GM21528 (cell line): ENCODE results near the gene CYB561D1.

Source experiments
- ATAC-seq: cut with Tn5 transposase; IDR thresholded peaks from one replicate; pipeline ENCODE4 v1.9.1; 2021; ENCODE audit warnings: mild to moderate bottlenecking, moderate library complexity; ENCODE audit not compliant: unreplicated experiment, low FRiP score

CYB561D1 gene

DNA sequence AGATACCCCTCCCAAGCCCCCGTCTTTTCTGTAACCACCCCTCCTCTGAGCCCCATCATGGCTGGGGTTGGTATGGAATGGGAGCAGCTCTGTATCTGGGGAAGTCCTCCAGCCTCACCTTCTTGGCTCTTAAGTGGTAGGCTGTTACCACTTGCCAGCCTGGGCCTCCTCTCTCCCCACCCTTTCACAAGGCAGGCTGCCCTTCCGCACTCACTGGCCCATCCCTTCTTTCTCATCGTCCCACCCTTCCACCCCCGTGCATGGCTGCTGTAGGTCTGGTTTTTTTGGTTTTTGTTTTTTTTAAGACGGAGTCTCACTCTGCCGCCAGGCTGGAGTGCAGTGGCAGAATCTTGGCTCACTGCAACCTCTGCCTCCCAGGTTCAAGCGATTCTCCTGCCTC lies 5.2 kb downstream of the CYB561D1 start:
- no peak for ATAC-seq

DNA sequence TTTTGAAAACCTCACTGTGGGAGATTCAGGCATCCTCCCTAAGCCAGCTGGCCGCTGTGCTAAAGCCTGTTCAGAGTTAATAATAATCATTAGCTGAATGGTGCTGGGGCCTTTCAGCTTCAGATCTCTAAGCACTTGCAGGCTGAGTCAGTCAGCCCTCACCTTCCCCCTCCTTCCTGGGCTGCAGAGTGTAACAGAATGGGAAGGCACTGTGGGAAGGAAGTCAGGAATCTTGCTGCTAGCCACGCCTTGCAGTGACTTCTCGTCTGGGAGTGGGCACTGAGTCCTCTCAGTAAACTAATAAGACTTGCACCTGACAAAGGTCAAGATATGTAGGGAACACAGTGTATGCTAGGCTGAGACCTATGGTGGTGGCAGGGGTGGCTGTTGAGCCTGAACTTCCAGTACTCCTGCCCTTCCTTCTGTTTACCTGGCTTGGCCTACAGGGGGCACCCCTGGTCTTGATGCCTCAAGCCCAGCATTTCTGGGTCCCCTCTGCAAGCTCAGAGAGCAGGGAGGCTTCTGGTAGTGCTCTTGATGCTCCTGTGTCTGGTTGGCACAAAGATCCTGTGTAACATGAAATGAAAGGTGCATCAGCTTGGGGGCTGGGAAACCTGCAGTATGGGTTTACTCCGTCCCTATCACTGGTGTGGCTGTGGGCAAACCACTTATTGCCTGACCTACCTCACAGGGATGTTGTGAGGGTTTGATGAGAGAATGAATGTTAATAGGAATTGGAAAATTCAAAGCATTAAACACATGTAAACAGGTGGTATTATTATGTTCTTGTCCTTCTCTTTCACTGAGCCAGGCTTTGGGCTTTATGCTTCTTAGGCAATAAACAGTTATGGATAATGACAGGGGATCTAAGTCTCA lies 6.0 kb downstream of the CYB561D1 start:
- no peak for ATAC-seq

DNA sequence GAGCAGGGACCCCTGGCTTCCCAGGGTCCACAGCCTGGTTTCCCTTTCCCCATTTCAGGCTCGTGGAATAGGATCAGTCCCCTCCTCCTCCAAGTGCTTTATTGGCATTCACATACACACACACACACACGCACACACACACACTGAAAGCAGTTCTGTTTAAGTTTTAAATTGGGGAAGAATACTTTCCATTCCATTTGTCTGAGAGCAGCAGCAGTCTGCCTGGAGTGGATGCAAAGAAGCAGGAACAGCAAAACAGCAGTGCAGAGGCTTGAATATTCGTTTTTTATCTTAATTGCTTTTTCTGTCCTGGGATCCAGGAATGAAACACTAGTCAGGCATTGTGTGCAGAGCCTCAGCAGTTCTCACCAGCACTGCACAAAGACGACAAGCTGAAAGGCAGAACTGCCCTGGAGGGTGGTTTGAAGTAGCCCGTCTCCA lies 7.1 kb downstream of the CYB561D1 start:
- no peak for ATAC-seq

DNA sequence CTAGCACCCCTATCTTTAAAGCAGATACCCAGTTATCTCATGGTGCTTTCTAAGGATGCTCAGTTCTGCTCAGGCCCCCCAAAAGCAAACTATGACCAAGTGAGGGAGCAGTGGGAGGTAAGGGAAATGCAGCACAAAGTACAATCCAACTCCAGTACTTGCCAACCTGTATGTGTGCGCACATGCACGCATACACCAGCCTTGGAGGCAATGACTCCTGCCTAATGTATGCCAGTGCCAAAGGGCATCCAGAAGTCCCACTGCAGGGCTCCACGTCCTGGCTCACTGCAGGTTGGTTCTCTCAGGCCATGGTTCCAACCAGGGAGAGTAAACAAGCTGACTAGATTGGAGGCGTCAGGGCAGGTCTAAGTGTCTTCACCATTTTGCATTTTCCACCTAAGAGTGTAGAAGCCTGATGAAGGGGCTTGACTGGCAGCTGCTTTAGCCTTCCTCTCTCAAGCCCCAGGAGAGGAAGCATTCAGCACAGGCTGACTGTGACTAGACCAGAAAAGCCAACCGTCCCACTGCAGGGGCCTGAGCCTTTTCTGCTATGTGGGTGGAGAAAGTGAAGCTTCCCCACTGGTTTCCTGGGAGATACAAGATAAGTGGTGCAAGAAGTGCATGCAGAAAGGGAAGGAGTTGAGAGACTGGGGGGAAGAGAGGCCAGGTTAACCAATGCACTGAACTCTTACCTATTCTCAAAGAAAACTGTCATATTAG lies 7.9 kb downstream of the CYB561D1 start:
- ATAC-seq: no peak

DNA sequence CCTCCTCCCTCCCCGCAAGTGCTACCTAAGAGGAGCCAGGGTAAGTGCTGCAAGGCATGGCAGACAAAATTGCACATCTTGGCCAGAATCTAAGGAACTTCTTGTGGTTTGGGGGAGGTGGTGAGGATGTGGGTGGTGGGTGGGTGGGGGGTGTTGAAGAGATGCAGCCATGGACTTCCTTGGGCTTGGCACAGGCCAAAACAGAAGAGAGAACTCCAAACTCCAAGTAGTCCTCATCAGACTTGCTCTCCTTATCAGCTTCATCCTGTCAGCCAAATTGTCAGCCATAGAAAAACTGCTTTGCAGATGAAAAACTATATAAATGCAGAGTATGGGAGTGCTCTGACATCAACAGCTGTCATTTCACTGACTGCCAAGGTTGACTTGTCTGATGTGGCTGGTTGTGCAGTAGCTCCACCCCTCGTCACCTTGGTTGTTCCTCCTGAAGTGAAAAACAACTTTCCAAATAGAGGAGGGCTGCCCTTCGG lies 8.5 kb downstream of the CYB561D1 start:
- no peak for ATAC-seq

DNA sequence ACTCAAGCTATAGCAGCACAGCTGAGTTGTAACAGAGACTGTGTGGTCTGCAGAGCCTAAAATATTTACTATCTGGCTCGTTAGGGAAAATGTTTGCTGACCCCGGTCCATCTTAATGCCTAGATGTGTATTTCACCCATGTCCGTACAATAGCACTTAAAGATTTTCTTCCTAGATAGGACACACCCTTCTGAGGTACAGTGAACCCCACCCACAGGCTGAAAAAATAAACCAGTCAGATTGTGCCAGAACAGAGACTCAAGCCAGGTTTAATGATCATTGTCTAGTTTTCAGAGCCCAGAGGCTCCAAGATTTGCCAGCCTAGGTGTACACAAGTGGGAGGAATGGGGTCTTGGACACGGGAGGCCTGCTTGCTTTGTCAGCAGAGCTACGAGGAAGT lies 10.0 kb downstream of the CYB561D1 start:
- ATAC-seq: no peak

DNA sequence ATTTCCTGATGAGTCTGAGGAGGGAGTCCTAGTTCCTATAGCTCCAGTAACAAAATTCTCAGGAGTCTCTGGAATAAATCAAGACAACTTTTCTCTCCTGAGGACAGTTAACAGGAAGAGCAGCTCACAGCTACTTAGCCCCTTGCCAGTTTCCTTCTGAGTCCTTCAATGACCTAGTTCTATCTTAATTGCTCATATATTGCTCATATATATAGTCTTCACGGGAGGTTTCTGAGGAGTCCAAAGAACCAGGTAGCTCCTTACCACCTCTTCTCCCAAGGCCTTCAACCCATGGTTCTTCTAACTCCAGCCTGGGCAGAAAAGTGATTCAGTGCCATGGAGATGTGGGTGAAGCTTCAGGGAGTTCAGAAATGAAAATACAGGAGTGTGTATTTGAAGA lies 11.1 kb downstream of the CYB561D1 start:
- ATAC-seq: no peak

DNA sequence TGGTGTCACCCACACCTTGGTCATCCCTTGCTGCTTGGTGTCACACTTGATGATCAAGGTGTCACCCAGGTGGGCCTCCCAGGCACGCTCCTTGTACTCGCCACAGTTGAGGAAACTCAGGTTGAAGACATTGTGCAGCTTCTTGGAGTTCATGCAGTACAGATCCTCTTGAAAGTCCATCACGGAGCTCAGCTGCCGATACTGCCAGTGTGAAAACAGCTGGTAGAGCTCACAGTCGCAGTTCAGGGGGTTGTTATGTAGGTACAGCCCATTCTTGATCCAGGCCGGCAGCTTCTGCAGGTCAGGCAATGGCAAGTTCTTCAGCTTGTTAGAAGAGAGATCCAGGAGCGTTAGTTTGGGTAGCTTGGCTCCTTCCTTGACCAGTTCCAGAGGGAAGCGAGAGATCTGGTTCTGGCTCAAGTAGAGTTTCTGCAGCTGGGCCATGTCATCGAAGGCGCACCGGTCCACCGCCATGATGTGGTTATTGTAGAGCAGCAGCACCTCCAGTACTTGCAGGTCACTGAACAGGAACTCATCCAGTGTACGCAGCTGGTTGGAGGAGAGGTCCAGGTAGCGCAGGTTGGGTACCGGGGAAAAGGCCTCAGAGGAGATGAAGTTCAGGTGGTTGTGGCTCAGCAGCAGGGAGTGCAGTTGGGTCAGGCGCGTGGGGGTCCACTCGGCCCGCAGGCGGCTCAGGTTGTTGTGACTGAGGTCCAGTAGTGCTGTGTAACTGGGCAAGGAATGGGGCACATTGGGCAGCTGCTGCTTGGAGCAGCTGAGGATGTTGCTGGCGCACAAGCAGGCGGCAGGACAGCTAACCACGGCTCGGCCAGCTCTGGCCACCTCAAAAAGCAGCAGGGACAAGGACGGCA lies 14.3 kb downstream of the CYB561D1 start:
- ATAC-seq: no peak

DNA sequence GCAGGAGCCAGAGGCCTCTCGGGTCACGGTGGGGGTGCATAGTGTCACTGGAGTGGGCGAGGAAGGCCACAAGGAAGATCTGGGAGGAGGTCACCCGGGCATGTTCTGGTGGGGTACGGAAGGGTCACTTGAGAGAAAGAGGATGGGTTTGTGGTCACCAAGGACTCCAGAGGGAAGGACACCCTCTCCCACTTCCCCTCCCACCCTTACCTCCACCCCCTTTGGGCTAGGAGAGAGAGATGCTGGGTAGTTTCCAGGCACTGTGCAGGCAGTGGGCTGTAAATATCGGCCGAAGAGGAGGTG lies 14.9 kb downstream of the CYB561D1 start:
- no peak for ATAC-seq

DNA sequence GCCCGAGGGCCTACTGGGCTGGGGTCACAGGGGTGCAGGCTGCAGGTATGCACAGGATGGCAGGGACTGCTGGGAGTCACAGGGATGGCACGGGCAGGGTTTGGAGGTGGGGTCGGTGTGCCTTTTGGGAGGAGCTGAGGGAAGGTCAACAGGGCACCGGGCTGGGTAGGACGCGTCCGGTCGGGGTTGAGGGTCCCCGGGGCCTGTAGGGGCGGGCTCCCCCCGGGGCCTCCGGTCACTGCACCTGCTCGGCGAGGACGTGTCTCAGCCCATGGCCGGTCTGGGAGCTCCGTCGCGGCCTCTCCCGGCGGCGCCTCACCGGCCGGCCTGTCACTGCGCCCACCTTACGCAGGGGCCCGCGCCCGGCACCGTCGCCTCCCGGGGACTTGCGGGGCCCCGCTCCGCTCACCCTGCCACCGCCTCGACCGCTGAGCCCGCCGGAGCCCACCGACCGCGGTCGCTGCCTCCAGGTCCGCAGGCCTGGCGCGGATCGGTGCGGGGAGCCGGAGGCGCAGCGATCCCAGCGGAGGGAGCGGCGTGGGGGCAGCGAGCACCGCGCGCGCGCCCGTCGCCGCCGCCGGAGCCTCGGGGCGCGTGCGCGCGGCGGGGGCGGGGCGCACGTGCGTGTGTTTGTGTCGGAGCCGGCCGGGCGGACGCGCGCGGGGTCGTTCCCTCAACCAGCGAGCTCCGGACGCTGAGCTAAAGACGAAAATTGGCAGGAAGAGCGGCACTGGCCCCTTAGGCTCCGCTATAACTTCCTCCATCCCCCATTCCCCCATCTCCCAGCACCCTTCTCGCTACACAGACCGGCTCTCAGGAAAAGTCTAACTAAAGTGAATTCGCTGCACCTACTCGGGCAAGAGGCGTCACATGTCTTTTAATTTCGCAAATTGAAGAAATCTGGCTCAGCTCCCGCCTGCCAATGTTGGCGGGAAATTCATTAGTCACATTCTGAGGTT lies 15.6 kb downstream of the CYB561D1 start, which contains the start of gene AMIGO1:
AMIGO1 (minus strand) TSS at position 552 of the 959 bp plus-strand sequence. CDS start 815 bp downstream, outside the sequence.
- ATAC-seq: no peak

DNA sequence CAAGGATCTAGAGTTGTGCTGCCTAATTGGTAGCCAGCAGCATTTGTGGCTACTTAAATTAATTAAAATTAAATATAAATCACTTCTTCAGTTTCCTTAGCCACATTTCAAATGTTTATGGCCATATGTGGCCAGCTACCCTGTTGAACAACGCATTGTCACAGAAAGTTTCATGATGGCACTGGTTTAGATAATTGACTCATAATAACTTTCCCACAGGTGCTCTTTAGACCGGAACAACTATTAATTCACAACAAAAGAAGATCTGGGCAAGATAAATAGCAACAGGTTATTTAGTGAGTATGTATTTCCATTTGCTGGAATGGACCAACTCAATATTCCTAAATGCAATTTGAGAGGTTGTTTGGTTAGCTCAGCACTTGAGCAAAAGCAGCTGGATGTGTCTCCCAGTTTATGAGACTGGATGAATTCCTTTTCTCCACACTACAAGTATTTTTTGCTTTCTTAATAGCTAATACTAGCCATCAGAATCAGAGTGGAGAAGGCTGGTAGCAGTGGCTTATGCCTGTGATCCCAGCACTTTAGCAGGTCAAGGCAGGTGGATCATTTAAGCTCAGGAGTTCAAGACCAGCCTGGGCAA lies 19.3 kb downstream of the CYB561D1 start:
- no peak for ATAC-seq

DNA sequence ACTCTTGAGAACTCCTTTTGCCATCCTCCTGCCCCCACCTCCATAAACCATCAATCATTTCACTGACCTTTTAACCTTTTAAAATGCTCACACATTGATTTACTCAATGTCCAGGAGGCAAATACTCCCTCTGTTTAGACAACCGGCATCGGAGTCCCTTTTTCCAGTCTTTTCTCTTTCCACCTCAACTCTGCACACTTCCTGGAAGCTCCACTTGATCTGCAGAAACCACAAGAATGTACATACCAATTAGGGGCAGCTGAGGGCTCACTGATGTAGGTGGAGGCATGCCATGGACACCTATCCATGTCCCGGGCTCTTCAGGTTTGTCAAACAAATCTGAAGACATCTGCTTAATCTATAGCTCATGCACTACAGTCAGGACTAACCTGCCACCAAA lies 21.0 kb downstream of the CYB561D1 start:
- ATAC-seq: no peak

DNA sequence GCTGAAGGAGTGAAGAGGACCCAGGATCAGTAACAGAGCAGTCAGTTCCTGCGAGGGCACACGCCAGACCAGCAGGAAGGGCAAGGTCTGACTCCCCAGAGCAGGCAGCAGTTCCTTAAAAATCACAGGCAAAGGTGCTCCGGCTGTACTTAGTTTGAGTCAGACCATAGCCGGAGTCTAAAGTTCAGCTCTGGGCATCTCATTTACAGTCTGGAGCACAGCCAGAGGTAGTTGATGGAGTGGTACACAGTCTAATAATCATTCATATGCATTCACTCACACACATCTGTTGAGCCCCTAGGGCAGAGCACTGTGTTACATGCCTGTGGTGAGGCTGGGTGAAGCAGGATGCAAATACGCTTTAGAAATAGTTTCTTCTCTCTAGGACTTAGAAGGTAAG lies 23.0 kb downstream of the CYB561D1 start:
- ATAC-seq: no peak

DNA sequence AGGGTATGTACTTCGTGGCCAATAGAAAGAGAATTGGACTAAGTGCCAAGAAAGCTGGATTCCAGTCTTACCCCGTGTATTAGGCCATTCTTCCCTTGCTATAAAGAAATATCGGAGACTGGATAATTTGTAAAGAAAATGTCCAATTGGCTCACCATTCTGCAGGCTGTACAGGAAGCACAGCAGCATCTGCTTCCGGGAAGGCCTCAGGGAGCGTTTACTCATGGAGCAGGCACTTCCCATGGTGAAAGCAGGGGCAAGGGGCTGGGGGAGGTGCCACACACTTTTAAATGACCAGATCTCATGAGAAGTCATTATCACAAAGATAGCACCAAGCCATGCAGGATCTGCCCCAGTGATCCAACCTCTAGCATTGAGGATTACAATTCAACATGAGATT lies 23.4 kb downstream of the CYB561D1 start:
- no peak for ATAC-seq

DNA sequence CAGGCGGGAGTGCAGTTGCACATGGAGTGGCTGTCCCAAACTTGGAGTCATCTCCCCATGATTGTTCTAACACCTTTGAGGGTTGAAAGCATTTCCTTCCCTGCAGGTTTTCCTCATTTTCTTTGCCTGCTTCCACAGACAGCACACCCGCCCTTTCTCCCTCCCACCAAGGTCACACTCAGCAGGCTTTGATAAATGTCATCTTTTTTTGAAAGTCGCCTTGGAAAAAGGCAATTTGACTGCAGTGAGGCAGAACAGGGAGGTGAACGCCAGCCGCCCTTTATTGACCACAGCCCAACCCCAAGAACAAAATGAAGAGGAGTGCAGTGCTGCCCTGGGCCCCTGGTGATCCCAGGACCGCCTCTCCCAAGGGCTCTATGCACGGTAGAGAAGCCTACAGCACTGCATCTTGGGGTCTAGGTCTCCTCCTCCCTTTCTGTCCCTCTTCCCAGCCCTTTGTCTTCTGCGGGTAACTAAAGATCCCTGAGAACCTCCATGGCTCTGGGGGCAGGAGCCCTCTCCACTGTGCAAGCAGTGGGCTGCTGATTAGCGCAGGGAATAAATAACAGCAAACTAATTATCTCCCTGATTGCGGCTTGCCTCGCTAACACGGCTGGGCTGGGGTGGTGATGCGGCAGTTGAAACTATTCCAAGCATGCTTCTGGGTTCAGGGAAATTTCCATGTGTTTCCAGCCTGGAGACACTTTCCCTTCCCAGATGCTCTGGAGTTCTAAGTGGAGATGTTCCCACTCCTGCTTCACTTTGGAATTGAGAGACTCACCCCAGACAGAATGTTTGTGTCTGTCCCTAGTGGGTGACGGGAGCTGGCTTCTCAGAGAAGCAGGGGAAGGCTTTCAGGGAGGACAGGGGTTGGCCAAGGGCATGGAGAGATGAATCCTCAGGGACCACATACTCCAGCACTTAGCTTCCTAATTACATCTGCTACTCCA lies 27.4 kb downstream of the CYB561D1 start:
- no peak for ATAC-seq

DNA sequence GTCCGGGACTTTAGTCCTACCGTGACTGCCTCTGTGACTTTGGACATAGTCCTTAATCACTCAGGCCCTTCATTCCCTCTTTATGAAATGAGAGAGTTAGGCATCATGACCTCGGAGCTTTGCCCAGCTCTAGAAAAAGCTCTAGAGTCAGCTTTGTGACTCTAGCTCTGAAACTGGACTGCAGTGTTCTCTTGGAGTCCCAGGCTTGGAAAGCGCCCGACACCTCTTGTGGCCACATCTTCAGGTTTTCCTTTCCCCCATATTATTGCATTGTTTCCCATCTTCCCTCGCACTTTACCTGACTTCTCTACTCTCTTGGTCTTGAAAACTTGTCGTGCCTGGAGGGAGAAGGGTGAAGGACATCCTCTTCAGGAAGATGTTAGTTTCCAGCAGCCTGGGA lies 28.1 kb downstream of the CYB561D1 start:
- ATAC-seq: no peak

DNA sequence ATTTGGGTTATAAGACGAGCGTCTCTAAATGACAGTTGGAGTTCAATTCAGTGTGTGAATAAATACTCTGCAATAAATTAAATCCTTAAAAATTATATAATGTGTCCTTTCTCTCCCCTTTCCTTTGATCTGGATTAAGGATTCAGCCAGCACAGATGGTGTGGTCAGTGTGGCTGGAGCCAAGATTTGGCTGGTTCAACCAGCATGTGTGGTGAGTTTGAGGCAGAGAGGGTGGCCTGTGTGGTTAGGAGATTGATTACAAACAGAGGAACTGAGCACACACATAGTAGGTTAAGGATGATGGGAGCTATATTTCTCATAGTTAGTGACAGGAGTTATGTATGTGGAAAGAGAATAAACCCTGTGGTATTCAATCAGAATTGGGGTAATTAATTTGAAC lies 29.8 kb downstream of the CYB561D1 start:
- ATAC-seq: no peak

DNA sequence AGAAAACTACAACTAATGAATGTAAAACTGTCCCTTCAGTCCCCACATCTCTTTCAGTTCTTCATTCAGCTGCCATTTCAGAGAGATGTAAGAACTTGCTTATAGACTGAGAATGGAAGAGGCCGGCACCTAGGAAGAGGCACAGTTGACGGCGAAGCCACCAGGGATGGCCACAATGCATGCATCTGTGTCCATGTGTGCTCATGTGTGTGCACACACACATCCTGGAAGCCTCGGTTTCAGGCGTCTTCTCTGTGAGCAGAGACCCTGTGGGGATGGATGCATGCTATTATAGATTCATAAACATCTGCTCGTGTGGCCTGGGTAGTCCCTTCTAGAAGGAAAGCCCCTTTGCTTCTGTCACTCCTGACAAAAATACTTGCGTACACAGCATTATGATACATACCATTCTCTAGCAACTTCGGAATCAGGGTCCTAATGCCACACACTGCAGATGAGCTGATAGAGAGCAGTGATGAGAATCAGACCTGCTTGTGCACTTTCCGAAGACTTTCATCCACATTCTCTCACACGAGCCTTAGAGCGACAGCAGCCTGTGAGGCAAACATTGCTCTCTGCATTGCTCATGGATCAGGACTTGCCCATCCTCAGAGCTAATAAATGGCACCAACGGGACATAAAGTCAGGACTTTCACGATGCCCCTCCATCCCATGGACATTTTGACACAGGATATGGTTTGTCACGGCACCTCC lies 33.4 kb downstream of the CYB561D1 start:
- ATAC-seq: no peak
